Peyer's patch (tissue), 4 donors: ENCODE results near the gene DNMBP.

Experiments
- CTCF ChIP-seq, 6 experiments: fragments of 450-650 bp in 4 of 6; fragments of 200-600 bp in 2 of 6; sonication (generic) in 1 of 6; IDR thresholded peaks; one replicate each; pipeline ENCODE4 v1.5.1; 2017 to 2019; ENCODE audit warnings: antibody characterized with exemption in 6 of 6, mild to moderate bottlenecking in 3 of 6, moderate library complexity in 1 of 6
- POLR2A ChIP-seq, 2 donors: fragments of 450-650 bp; IDR thresholded peaks; one replicate each; pipeline ENCODE4 v1.5.1; 2017; ENCODE audit warnings: antibody characterized with exemption in 2 of 2, mild to moderate bottlenecking in 2 of 2, moderate library complexity in 2 of 2

GRCh38 chr10:99883523-99883922 lies 126.2 kb downstream of the DNMBP start:
- TF ChIP-seq CTCF (IDR thresholded peaks at IDR 0.05) (no peak), POLR2A (IDR thresholded peaks at IDR 0.05) (no peak)
